ENCODE results near the gene SHMT1. TPM values are rescaled to one million over a fixed set of nuclear protein-coding genes. Genes with fewer than 3 reads are reported as not detected.
A peak's percentile ranks its signal among the peaks of the same experiment; 100 is the strongest.

Gene SHMT1
- polyA plus RNA-seq, 2 of the 4 experiments (the other 2 are of a cell fraction) = 43.2 to 62.1 TPM

DNA sequence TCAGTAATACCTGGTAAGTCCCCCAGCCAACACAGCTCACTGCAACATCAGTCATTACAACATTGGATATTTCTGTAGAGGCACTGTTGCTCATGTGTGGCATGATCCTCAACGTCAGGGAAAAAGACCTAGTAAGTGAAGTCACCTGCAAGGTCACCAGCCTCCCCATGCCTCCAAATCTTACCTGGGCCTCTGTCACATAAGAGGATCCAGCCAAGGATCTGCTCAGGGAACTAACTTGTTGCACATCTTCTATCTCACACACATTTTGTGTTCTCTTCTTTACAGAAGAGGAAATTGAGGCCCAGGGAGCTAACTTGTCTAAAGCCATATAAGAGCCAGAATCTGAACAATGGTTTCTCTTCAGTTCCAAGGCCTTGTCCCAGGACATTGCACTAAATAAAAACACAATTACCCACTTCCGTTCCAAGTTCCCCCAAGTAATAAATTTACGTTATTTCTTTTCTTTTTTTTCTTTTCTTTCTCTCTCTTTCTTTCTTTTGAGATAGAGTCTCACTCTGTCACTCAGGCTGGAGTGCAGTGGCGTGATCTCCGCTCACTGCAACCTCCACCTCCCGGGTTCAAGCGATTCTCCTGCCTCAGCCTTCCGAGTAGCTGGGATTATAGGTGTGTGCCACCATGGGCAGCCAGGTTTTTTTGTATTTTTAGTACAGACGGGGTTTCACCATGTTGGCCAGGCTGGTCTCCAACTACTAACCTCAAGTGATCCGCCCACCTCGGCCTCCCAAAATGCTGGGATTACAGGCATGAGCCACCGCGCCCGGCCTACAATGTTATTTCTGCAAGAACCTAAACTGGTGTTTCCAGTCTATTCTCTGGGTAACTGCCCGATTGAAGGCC lies 1.3 kb downstream of the SHMT1 start:
- WGBS (ENCODE audit: missing lambda C conversion rate) = 74% methylated on average over 15 of the region's 15 CpGs
- DNase-seq (ENCODE audit: low read depth in 1 of 2, low spot score in 1 of 2) (no peak), FAIRE-seq (no peak), ATAC-seq (no peak)
- Histone ChIP-seq H3K9me3 (no peaks in the 10 kb centered on the region), H3K4me2 (peak overlapping the region; percentile 86), H3K27ac (peak overlapping the region; percentile 80 to 93), H3K4me1 (peaks cover 19% of the 10 kb centered on the region), H3K4me3 (peak overlapping the region; percentile 71)
- POLR2A ChIA-PET = no interaction called here
- CTCF ChIA-PET = interaction anchor here (0.7 to 2.4 kb wide), 8 partner anchors 10 to 145 kb away, joined by 3 to 6 read pairs (median 3); no protein-coding TSS in a partner anchor
- TF ChIP-seq CBX2 (IDR thresholded peaks at IDR 0.05; ENCODE audit: borderline replicate concordance, low read depth) (no peak), RARB (CRISPR knock-in tag; IDR thresholded peaks at IDR 0.05) (no peak), SMC3 (IDR thresholded peaks at IDR 0.05) (no peak), NFE2L2 (conservative IDR thresholded peaks at IDR 0.05; ENCODE audit: low read length) (no peak), FOSB (CRISPR knock-in tag; IDR thresholded peaks at IDR 0.05) (no peak), PBX3 (IDR thresholded peaks at IDR 0.05) (no peak), RNF2 (IDR thresholded peaks at IDR 0.05; ENCODE audit: borderline replicate concordance, low read depth) (no peak), CTCF (IDR thresholded peaks at IDR 0.05) (no peak), HES2 (IDR thresholded peaks at IDR 0.05) (no peak), MYC (IDR thresholded peaks at IDR 0.05; ENCODE audit: borderline replicate concordance, low read length) (no peak), KDM1A (IDR thresholded peaks at IDR 0.05; ENCODE audit: low read depth) (no peak), CHD2 (IDR thresholded peaks at IDR 0.05; ENCODE audit: low read length, partially characterized antibody) (no peak), POLR2A (IDR thresholded peaks at IDR 0.05; ENCODE audit: low read length) (no peak), RFX5 (IDR thresholded peaks at IDR 0.05) (no peak), HOXB13 (CRISPR knock-in tag; IDR thresholded peaks at IDR 0.05; ENCODE audit: low read depth) (no peak), KDM5A (IDR thresholded peaks at IDR 0.05) (no peak), EP300 (IDR thresholded peaks at IDR 0.05) (no peak), EHF (CRISPR knock-in tag; IDR thresholded peaks at IDR 0.05) (no peak), HMGXB4 (CRISPR knock-in tag; IDR thresholded peaks at IDR 0.05; ENCODE audit: borderline replicate concordance) (no peak)
- TF ChIP-seq, protein P1, sequence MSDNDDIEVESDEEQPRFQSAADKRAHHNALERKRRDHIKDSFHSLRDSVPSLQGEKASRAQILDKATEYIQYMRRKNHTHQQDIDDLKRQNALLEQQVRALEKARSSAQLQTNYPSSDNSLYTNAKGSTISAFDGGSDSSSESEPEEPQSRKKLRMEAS (IDR thresholded peaks at IDR 0.05) = no peak

DNA sequence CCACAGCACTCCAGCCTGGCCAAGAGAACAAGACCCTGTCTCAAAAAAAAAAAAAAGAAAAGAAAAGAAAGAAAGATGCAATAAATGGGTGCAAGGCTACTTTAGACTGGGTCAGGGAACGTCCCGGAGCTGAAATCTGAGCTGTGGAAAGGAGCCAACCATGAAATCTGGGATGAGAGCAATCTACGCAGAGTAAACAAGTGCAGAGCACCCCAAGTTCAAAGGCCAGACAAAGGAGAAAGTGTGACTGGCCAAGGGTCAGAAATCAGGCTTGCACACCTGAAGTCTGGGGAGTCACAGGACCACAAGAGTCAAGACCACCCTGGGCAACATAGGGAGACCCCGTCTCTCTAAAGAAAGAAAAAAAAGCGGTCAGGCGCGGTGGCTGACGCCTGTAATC lies 2.8 kb downstream of the SHMT1 start:
- ChIA-PET POLR2A (no interaction called here), CTCF (interaction anchor here (0.7 kb wide), 1 partner anchor 92 kb away, joined by 4 read pairs; no protein-coding TSS in a partner anchor)
- Histone ChIP-seq H3K9me3 (no peaks in the 10 kb centered on the region), H3K4me2 (no peak overlapping the region), H3K27ac (no peak overlapping the region), H3K4me3 (no peak overlapping the region), H3K4me1 (peaks cover 28% of the 10 kb centered on the region)
- ATAC-seq (no peak), DNase-seq (ENCODE audit: low read depth in 1 of 2, low spot score in 1 of 2) (no peak), FAIRE-seq (no peak)
- no peak for TF ChIP-seq RAD21 (conservative IDR thresholded peaks at IDR 0.05 in 1 of 2, IDR thresholded peaks at IDR 0.05 in 1 of 2)
- TF ChIP-seq POLR2AphosphoS2 (conservative IDR thresholded peaks at IDR 0.05; ENCODE audit: low read length) = no peak
- 82% methylated on average over 8 of the region's 8 CpGs for WGBS (ENCODE audit: missing lambda C conversion rate)
